Measurements from ENCODE around the gene DBNL. TPM values are rescaled to one million over a fixed set of nuclear protein-coding genes. Genes with fewer than 3 reads are reported as not detected.

DBNL gene
- total RNA-seq, 4 donors from 2014 or later: 92.2 to 132 (median 124) TPM

DNA sequence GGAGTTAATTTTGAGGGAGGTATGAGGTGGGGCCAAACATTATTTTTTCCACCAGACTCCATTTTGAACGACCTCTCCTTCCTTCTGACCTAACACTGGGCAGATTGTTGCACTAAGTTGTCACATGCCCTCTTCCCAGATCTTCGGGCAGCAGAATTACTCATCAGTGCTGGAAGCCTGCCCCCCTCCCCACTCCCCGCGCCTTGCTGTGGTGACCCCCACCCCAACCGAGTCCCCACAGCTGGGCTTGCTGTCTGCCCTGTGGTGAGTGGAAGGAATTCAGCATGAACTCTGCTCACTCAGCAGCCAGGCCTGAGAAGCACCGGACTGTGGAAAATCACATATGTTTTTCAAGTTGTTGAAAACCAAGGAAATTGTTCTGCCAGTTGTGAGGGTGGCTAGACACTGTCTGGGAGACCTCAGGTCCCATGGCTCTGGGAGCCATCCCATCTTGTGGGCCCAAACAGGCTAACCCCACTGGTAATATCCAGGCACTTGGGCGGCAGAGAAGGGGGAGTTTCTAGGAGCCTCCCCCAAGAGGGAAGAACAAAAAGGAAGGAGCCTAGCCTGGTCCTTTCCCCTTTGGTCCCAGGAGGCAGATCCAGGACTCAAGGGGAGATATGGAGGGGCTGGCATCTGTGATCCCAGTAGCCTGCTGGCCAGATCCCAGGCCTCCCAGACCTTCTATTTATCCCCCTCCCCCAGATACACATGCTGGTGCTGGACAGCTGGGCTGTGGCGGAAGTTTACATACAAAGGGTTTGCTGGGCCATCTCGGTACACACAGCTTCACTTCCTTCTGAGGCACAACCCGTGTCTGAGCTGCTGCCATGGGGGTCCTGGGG lies 56.2 kb downstream of the DBNL start:
- no peak overlapping the region for H3K4me3 ChIP-seq
- no peaks in the 10 kb centered on the region for H3K9me3 ChIP-seq
- H3K27me3 ChIP-seq: no peaks in the 10 kb centered on the region
- TF ChIP-seq POLR2AphosphoS5 (IDR thresholded peaks at IDR 0.05): peak; percentile 66
- no peak for TF ChIP-seq POLR2A (IDR thresholded peaks at IDR 0.05)
- H3K36me3 ChIP-seq: no peaks in the 10 kb centered on the region
- peaks cover 0 to 66% (median 9%) of the 10 kb centered on the region in 3 donors for H3K4me1 ChIP-seq
- peak overlapping the region; percentile 16 to 93 (median 92) for H3K27ac ChIP-seq
- WGBS, 2 donors (ENCODE audit: low coverage in 1 of 2): 8 to 23% methylated on average over 3 to 4 of the region's 10 CpGs
- no peak for ATAC-seq

DNA sequence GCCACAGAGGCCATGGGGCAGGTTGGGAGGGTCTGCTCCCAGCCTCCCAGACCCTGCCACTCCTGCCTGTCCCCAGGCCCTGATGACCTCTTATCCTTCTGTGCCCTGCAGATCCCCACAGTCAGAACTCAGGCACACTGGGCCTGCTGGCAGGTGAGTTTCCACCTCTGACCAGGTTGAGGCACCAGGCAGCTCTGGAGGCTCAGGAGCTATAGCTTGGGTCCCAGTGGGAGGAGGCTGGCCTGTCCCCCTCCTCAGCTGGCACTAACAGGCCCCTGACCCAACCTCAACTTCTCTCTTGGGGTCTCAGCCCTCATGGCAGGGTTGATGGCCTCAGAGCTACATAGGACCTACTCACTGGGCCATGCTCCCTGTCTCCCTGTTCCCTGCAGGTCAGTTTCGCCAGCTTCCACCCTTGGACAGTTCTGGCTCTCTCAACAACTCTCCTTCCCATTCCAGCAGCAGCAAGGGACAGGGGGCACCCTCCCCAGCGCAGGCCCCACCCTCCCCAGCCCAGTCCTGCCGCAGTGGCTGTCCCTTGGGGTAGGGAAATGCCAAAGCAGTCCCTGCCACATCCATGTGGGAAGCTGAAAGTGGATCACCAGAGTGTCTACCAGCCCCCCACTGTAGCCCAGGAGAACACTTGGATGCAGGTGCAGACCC lies 56.9 kb downstream of the DBNL start:
- TF ChIP-seq POLR2A (IDR thresholded peaks at IDR 0.05) (no peak), POLR2AphosphoS5 (IDR thresholded peaks at IDR 0.05) (no peak), EP300 (IDR thresholded peaks at IDR 0.05) (no peak)
- TF ChIP-seq, protein P1, sequence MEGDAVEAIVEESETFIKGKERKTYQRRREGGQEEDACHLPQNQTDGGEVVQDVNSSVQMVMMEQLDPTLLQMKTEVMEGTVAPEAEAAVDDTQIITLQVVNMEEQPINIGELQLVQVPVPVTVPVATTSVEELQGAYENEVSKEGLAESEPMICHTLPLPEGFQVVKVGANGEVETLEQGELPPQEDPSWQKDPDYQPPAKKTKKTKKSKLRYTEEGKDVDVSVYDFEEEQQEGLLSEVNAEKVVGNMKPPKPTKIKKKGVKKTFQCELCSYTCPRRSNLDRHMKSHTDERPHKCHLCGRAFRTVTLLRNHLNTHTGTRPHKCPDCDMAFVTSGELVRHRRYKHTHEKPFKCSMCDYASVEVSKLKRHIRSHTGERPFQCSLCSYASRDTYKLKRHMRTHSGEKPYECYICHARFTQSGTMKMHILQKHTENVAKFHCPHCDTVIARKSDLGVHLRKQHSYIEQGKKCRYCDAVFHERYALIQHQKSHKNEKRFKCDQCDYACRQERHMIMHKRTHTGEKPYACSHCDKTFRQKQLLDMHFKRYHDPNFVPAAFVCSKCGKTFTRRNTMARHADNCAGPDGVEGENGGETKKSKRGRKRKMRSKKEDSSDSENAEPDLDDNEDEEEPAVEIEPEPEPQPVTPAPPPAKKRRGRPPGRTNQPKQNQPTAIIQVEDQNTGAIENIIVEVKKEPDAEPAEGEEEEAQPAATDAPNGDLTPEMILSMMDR (IDR thresholded peaks at IDR 0.05): no peak
- H3K27ac ChIP-seq: peak overlapping the region in 3 of 4 donors; percentile 91 to 93 (median 92)
- peaks cover 0 to 71% (median 17%) of the 10 kb centered on the region in 3 donors for H3K4me1 ChIP-seq
- no peaks in the 10 kb centered on the region for H3K27me3 ChIP-seq
- no peaks in the 10 kb centered on the region for H3K9me3 ChIP-seq
- ATAC-seq: no peak
- no peaks in the 10 kb centered on the region for H3K36me3 ChIP-seq
- no peak overlapping the region for H3K4me3 ChIP-seq
- WGBS, 2 donors (ENCODE audit: low coverage in 1 of 2): no CpG with 5 or more reads among the region's 3 CpGs

DNA sequence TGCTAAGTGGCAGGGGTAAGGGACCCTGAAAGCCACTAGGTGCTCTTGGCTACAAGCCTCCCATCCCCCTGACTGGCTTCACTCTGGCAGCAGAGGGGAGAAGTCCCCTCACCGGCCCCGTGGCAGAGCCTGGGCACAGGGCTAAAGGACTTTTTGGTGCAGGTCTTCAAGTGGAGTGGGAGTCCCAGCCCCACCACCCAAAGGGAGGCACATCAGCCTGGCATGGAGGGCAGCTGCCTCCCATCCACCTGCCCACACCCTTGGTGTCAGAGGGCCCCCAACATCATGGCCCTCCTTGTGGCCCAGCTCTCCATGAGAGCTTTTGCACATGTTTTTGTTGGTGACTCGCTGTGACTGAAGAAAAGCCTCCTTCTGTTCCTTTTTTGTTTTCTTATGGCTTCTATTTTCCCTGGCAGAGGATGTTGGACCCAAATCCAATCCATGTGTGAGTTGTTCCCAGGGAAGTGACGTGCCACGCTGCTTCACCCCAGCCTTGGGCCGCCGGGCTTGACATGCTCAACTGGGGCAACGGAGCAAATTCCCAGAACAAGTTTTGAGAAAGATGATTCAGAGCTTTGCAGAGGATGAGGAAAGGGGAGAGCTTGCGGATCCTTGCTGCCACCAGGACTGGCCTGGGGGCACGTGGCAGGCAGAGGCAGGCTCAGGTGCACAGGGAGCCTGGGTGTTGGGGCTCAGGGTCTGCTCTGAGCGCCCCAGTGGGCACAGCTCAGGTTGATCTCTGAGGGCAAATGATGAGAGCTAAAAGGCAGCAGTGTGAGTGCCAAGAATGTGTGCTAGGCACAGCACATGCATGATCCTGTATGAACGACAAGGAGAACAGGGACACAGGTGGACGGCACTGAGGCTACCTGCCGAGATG lies 57.7 kb downstream of the DBNL start:
- no peak for ATAC-seq
- no peak for TF ChIP-seq POLR2A (IDR thresholded peaks at IDR 0.05)
- peak; percentile 80 for TF ChIP-seq POLR2AphosphoS5 (IDR thresholded peaks at IDR 0.05)
- TF ChIP-seq EP300 (IDR thresholded peaks at IDR 0.05): no peak
- Histone ChIP-seq H3K36me3 (peaks cover 0 to 7% of the 10 kb centered on the region in 2 donors), H3K4me3 (no peak overlapping the region), H3K27ac (peak overlapping the region in 3 of 4 donors; percentile 91 to 93 (median 92)), H3K4me1 (peaks cover 0 to 79% (median 22%) of the 10 kb centered on the region in 3 donors), H3K27me3 (no peaks in the 10 kb centered on the region), H3K9me3 (no peaks in the 10 kb centered on the region)
- WGBS, 2 donors (ENCODE audit: low coverage in 1 of 2): 81 to 83% methylated on average over 1 to 4 of the region's 14 CpGs

DNA sequence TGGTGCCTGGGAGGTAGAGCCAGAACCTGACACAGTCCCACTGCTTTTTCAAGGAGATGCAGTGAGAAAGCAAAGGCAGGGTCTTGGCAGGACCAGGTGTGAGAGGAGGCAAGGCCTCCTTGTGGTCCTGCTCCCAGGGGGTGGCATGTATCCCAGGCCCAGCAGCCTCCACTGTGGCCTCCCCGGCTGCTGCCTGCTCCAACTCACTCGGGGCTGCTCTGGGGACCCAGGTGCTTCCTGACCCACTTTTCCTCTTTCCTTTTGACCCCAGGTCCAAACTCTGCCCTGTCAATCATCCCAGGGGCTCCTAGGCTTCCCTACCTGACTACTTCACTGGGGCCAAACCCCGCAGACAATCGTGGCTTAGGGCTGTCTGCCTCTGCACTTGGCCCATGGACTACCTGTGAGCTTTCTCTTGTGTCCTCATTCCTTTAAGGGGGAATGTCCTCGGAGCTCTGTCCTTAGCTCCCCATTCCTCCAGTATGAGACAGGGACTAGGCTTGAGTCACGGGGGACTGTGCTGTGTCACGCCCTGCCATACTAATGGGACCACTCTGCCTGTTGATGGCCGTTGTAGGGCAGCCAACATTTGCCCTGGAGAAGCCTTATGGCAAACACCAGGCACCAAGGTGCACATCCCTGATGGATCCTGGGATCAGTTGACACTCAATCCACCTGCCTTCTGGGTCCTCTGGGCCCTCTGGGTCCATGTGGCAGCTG lies 58.5 kb downstream of the DBNL start:
- no peaks in the 10 kb centered on the region for H3K27me3 ChIP-seq
- H3K27ac ChIP-seq: peak overlapping the region in 3 of 4 donors; percentile 91 to 93 (median 92)
- no peak overlapping the region for H3K4me3 ChIP-seq
- TF ChIP-seq, protein P1 (IDR thresholded peaks at IDR 0.05): no peak
- TF ChIP-seq POLR2A (IDR thresholded peaks at IDR 0.05) (no peak), POLR2AphosphoS5 (IDR thresholded peaks at IDR 0.05) (no peak), EP300 (IDR thresholded peaks at IDR 0.05) (no peak)
- ATAC-seq: no peak
- no CpG with 5 or more reads among the region's 8 CpGs for WGBS, 2 donors (ENCODE audit: low coverage in 1 of 2)
- peaks cover 0 to 87% (median 22%) of the 10 kb centered on the region in 3 donors for H3K4me1 ChIP-seq
- peaks cover 0 to 15% of the 10 kb centered on the region in 2 donors for H3K36me3 ChIP-seq
- H3K9me3 ChIP-seq: no peaks in the 10 kb centered on the region

DNA sequence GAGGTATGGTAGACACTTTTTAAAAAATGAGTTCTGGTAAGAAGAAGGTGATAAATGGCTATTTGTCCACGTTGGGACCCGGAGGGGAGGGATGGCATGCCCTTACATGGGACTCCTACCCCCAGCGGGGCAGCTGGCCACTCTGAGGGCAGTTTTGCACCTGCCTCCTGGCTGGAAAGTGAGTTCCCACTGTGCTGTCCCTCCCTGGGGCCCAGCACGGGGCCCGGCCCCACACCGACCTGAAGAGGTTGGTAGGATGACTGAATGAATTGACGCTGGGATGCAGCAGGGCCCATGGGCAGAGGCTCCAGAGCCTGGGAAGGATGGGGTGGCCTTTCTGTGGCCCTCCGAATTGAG lies 59.0 kb downstream of the DBNL start:
- H3K36me3 ChIP-seq: peaks cover 0 to 21% of the 10 kb centered on the region in 2 donors
- peak overlapping the region in 1 of 2 donors; percentile 68 for H3K4me3 ChIP-seq
- 53% methylated on average over 7 of the region's 8 CpGs; no CpG with 5 or more reads in 1 of the 2 donors for WGBS, 2 donors (ENCODE audit: low coverage in 1 of 2)
- H3K27ac ChIP-seq: peak overlapping the region; percentile 76 to 93 (median 92)
- H3K27me3 ChIP-seq: no peaks in the 10 kb centered on the region
- TF ChIP-seq POLR2AphosphoS5 (IDR thresholded peaks at IDR 0.05): no peak
- TF ChIP-seq, protein P1 (IDR thresholded peaks at IDR 0.05): no peak
- TF ChIP-seq POLR2A (IDR thresholded peaks at IDR 0.05): no peak
- no peak for TF ChIP-seq EP300 (IDR thresholded peaks at IDR 0.05)
- no peak for ATAC-seq
- no peaks in the 10 kb centered on the region for H3K9me3 ChIP-seq
- H3K4me1 ChIP-seq: peaks cover 0 to 92% (median 22%) of the 10 kb centered on the region in 3 donors
